Hepatocyte (in vitro differentiated cells): ENCODE results near the gene THSD1. TPM values are rescaled to one million over a fixed set of nuclear protein-coding genes. Genes with fewer than 3 reads are reported as not detected.

Experiments
- DNase-seq: peaks from one replicate; pipeline ENCODE4 v3.0.0-alpha.2; 2016; ENCODE audit warnings: low spot score
- H2AFZ ChIP-seq: fragments of 200-600 bp; sonication (generic); 2 replicates; pipeline ENCODE4 v1.6.0; 2016; ENCODE audit warnings: antibody characterized with exemption, mild to moderate bottlenecking
- H3K27ac ChIP-seq: fragments of 200-600 bp; sonication (generic); 2 replicates; pipeline ENCODE4 v1.5.1; 2016; ENCODE audit warnings: mild to moderate bottlenecking
- H3K27me3 ChIP-seq: fragments of 200-600 bp; sonication (generic); 2 replicates; pipeline ENCODE4 v1.6.1; 2016
- H3K36me3 ChIP-seq: fragments of 200-600 bp; sonication (generic); replicated peaks from 2 replicates; pipeline ENCODE4 v1.5.1; 2016; ENCODE audit warnings: low read depth; ENCODE audit not compliant: insufficient read depth
- H3K4me1 ChIP-seq: fragments of 200-600 bp; sonication (generic); 2 replicates; pipeline ENCODE4 v1.5.1; 2016; ENCODE audit warnings: mild to moderate bottlenecking, moderate library complexity; ENCODE audit not compliant: insufficient read depth
- H3K4me2 ChIP-seq: fragments of 200-600 bp; sonication (generic); 2 replicates; pipeline ENCODE4 v1.6.0; 2016
- H3K4me3 ChIP-seq: fragments of 200-600 bp; sonication (generic); 2 replicates; pipeline ENCODE4 v1.5.1; 2016; ENCODE audit warnings: mild to moderate bottlenecking
- H3K79me2 ChIP-seq: fragments of 200-600 bp; sonication (generic); 2 replicates; pipeline ENCODE4 v1.6.0; 2017; ENCODE audit warnings: mild to moderate bottlenecking
- H3K9me2 ChIP-seq: fragments of 200-600 bp; sonication (generic); replicated peaks from 2 replicates; pipeline ENCODE4 v1.6.0; 2017; ENCODE audit warnings: mild to moderate bottlenecking; ENCODE audit not compliant: insufficient read depth
- H3K9me3 ChIP-seq: fragments of 200-600 bp; sonication (generic); 2 replicates; pipeline ENCODE4 v1.5.1; 2016; ENCODE audit warnings: low read depth, mild to moderate bottlenecking
- H4K20me1 ChIP-seq: fragments of 200-600 bp; sonication (generic); 2 replicates; pipeline ENCODE4 v1.6.0; 2016; ENCODE audit warnings: mild to moderate bottlenecking; ENCODE audit not compliant: insufficient read depth, poor library complexity, severe bottlenecking
- EZH2 ChIP-seq: fragments of 200-600 bp; sonication (generic); IDR thresholded peaks from 2 replicates; pipeline ENCODE4 v1.6.1; 2016; ENCODE audit warnings: antibody characterized with exemption, mild to moderate bottlenecking, borderline replicate concordance
- EZH2phosphoT487 ChIP-seq: fragments of 200-600 bp; sonication (generic); IDR thresholded peaks from one replicate; pipeline ENCODE4 v1.6.1; 2018; ENCODE audit warnings: antibody characterized with exemption, mild to moderate bottlenecking, low read depth, moderate library complexity; ENCODE audit not compliant: unreplicated experiment, severe bottlenecking
- WGBS: methylation state at CpG from one replicate; pipeline ENCODE4 v1.1.6; 2016; ENCODE audit warnings: low lambda C conversion rate; ENCODE audit errors: missing lambda C conversion rate; 5-methylcytosine and 5-hydroxymethylcytosine counted together
- polyA plus RNA-seq: library from polyadenylated mRNA; unstranded; fragments of >200 nt; fragmentation: Nextera tagmentation; extraction: Ambion mirVana; gene quantifications from 2 replicates; pipeline ENCODE4 v1.2.1, GENCODE V29; 2016
- total RNA-seq: library from RNA; depleted of rRNA; stranded (reverse); fragments of >200 nt; gene quantifications from 2 replicates; pipeline ENCODE4 v1.2.3, GENCODE V29; 2014
- TF ChIP-seq, protein P1 (sequence below): fragments of 200-600 bp; sonication (generic); IDR thresholded peaks from 2 replicates; pipeline ENCODE4 v1.5.1; 2016; ENCODE audit warnings: antibody characterized with exemption, mild to moderate bottlenecking; ENCODE audit not compliant: poor library complexity

The THSD1 gene
- total and polyA plus RNA-seq, 2 experiments from 2014 or later: 1.00 to 1.4 TPM

GRCh38 chr13:52393572-52394357 lies 12.2 kb downstream of the THSD1 start:
- no peak overlapping the region for H2AFZ ChIP-seq
- no peaks in the 10 kb centered on the region for H3K4me1 ChIP-seq
- no peaks in the 10 kb centered on the region for H3K79me2 ChIP-seq
- no peaks in the 10 kb centered on the region for H3K9me3 ChIP-seq
- no peak overlapping the region for H3K4me3 ChIP-seq
- no peak overlapping the region for H3K27ac ChIP-seq
- DNase-seq: no peak
- no peaks in the 10 kb centered on the region for H4K20me1 ChIP-seq
- TF ChIP-seq, protein P1, sequence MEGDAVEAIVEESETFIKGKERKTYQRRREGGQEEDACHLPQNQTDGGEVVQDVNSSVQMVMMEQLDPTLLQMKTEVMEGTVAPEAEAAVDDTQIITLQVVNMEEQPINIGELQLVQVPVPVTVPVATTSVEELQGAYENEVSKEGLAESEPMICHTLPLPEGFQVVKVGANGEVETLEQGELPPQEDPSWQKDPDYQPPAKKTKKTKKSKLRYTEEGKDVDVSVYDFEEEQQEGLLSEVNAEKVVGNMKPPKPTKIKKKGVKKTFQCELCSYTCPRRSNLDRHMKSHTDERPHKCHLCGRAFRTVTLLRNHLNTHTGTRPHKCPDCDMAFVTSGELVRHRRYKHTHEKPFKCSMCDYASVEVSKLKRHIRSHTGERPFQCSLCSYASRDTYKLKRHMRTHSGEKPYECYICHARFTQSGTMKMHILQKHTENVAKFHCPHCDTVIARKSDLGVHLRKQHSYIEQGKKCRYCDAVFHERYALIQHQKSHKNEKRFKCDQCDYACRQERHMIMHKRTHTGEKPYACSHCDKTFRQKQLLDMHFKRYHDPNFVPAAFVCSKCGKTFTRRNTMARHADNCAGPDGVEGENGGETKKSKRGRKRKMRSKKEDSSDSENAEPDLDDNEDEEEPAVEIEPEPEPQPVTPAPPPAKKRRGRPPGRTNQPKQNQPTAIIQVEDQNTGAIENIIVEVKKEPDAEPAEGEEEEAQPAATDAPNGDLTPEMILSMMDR: no peak
- TF ChIP-seq EZH2 (no peak), EZH2phosphoT487 (no peak)
- H3K9me2 ChIP-seq: no peaks in the 10 kb centered on the region
- no peaks in the 10 kb centered on the region for H3K36me3 ChIP-seq
- no peaks in the 10 kb centered on the region for H3K27me3 ChIP-seq
- 93% methylated on average over 8 of the region's 8 CpGs for WGBS
- H3K4me2 ChIP-seq: no peak overlapping the region

DNA sequence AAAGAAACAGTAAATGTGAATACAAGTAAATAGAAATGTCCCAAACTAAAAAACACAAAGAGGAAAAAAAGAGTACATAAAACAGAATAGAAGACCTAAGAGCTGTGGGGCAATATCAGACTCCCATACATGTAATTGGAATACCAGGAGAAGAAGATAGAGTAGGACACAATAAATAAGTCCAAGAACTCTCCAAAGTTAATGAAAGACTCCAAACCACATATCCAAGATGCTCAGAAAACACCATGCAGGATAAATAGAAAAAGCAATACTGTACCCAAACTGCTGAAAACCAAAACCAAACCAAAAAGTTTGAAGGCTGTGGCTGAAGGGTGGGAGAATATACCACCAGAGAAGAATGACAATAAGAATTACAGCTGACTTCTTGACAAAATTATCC lies 18.3 kb downstream of the THSD1 start:
- Histone ChIP-seq H3K9me2 (no peaks in the 10 kb centered on the region), H3K4me3 (no peak overlapping the region), H3K4me2 (no peak overlapping the region), H2AFZ (no peak overlapping the region), H3K36me3 (no peaks in the 10 kb centered on the region), H4K20me1 (no peaks in the 10 kb centered on the region), H3K4me1 (no peaks in the 10 kb centered on the region), H3K27ac (no peak overlapping the region), H3K27me3 (no peaks in the 10 kb centered on the region), H3K9me3 (no peaks in the 10 kb centered on the region), H3K79me2 (no peaks in the 10 kb centered on the region)
- TF ChIP-seq EZH2: no peak
- TF ChIP-seq, protein P1: no peak
- TF ChIP-seq EZH2phosphoT487: no peak
- DNase-seq: no peak

GRCh38 chr13:52385870-52386269 lies 20.1 kb downstream of the THSD1 start:
- Histone ChIP-seq H2AFZ (no peak overlapping the region), H3K9me3 (no peaks in the 10 kb centered on the region), H3K9me2 (no peaks in the 10 kb centered on the region), H4K20me1 (no peaks in the 10 kb centered on the region), H3K4me3 (no peak overlapping the region), H3K4me2 (no peak overlapping the region), H3K36me3 (no peaks in the 10 kb centered on the region), H3K27me3 (no peaks in the 10 kb centered on the region), H3K27ac (no peak overlapping the region), H3K4me1 (no peaks in the 10 kb centered on the region), H3K79me2 (no peaks in the 10 kb centered on the region)
- no peak for DNase-seq
- WGBS: 79% methylated on average over 4 of the region's 4 CpGs
- TF ChIP-seq, protein P1: no peak
- TF ChIP-seq EZH2: no peak
- no peak for TF ChIP-seq EZH2phosphoT487
